Stimulated activated CD4-positive, alpha-beta T cell treated with anti-CD3 and anti-CD28 coated beads, Interleukin-12 subunit alpha, Interleukin-12 subunit beta, amount 100 ng/mL, for 4 hours (primary cell): ENCODE data around the gene CCDC40.
A peak's percentile ranks its signal among the peaks of the same experiment; 100 is the strongest.
"Not testable (repeated sequence)": the region's sequence is repeated elsewhere in the genome, so short reads cannot be mapped to it uniquely, and the experiment has no call there.

Source experiments
- DNase-seq: peaks from one replicate; pipeline ENCODE4 v3.0.0-alpha.2; 2020

The CCDC40 gene

DNA sequence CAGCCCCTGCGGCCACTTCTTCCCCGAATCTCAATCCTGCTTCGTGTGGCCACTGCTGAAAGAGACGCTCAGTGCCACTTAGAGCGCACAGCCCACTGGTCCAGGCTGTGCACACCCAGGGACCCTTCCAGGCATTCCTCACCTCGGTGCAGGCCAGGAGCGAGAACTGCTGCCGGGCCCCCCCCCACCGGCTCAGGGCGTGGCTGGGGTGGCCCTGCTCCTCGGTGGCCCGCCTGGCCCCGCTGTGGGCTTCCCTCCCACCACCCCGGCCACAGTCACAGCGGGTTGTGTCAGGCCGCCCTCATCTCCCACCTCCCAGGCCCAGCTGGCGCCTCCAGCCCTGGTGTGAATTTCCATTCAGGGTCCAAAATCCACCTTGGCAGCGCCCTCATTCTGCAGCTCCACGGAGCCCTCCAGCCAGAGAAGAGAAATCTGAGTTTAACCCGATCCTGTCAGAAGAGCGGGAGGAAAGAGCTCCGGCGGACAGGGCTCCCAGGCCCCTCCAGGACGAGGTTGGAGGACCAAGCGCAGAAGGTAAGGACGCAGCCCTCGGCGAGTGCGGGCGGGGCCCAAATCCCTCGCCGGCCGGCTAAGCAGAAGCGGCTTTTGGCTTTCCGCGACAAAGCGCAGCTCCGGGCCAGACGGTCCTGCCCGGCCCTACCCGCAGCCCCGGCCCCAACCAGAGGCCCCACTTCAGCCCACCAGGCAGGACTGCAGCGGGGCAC, 12.8 kb upstream of the CCDC40 start:
- no peak for DNase-seq

DNA sequence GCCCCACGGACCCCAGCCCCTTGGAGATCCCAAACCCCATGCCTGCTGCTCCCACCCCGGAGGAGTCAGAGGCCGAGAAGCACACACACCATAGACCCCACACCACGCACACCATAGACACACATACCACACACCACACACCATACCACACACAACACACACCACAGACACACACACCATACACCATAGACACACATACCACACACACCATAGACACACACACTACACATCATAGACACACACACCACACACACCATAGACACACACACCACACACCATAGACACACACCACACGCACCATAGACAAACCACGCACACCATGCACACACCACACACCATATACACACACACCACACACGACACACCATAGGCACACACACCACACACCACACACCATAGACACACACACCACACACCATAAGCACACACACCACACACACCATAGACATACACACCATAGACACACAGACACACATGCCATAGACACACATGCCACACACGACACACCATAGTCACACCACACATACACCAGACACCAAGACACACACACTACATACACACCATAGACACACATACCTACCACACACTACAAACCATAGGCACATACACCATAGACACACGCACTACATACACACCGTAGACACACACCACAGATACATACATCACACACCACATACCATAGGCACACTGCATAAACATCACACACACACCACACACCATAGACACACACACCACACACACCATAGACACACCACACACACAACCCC, 12.1 kb upstream of the CCDC40 start:
- no peak for DNase-seq

DNA sequence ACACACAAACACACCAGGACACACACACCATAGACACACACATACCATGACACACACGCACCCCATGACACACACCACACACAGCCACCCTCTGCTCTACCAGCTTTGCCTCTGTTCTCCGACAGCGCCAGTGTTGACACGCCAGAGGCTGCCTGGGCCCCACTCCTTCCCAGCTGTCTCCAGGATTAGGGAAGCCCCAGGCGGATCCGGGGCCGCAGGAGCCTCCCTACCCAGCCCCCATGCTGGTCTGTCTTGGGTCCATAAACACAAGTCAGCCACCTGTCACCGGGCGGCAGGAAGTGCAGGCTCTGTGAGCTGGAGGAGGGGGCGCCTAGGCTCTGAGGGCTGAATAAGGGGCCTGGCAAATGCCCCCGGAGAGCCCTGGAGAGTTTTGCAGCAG, 11.3 kb upstream of the CCDC40 start:
- DNase-seq, result no peak

DNA sequence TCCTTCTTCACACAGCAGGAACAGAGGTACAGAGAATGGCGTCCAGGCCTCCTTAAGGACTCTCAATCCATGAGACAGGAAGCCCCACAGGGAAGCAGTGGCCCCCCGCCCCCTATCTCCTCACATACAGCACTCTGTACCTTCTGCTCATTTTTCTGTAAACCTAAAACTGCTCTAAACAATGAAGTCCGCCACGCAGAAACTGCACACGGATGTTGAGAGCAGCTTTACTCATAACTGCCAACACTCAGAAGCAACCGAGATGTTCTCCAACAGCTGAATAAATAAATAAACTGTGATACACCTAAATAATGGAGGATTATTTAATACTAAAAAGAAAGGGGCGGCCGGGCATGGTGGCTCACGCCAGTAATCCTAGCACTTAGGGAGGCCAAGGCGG, 10.6 kb upstream of the CCDC40 start:
- no peak for DNase-seq

DNA sequence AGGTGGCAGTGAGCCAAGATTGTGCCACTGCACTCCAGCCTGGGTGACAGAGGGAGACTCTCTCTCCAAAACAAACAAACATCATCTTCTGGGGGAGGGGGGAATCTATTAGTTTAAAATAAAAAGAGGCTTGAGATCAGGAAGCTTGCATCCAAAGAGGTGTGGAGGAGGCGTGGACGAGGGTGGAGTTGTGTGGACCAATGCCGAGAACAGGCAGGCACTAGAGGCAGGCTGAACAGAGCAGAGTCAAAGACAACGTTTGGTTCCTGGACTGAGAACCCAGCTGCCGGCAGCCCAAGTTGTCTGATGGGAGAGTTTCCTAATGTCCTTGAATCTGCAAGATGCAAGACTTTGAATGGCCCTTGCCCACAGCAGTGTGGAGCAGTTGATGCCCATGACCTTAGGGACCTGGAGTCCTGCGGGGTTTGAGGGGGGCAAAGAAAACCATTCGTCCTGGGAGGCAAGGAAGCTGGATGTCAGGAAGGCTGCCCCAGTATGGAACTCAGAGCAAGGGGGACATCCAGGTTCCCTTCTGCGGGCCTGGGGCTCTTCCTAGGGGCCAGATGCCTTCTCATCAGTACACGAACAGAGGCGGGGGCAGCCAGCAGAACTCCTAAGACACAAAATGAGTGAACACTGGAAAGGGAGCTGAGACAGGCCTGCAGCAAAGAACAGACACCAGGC, 9.9 kb upstream of the CCDC40 start:
- no peak for DNase-seq

DNA sequence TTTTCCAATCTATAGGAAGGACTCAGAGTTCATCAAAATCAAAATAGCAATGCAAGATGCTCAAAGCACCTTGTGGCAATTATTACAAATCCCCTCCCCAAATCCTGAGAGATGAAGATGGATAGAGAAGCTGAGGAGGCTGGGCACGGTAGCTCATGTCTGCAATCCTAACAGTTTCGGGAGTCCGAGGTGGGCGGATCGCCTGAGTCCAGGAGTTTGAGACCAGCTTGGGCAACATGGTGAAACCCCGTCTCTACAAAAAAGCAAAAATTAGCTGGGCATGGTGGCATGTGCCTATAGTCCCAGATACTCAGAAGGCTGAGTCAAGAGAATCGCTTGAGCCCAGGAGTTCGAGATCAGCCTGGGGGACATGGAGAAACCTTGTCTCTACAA, 9.4 kb upstream of the CCDC40 start:
- DNase-seq, result no peak

DNA sequence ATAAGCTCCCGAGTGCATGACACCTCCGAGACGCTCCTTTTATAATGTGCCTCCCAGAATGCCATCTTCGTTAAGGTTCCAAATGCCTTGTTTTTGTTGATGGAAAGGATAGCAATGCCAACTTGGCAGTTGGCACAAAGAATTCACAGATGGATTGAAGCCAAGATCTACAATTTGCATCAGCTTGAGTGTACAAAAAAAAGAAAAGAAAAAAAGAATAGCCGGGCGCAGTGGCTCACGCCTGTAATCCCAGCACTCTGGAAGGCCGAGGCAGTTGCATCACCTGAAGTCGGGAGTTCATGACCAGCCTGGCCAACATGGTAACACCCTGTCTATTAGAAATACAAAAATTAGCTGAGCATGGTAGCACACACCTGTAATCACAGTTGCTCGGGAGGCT, 8.4 kb upstream of the CCDC40 start:
- DNase-seq, result no peak

DNA sequence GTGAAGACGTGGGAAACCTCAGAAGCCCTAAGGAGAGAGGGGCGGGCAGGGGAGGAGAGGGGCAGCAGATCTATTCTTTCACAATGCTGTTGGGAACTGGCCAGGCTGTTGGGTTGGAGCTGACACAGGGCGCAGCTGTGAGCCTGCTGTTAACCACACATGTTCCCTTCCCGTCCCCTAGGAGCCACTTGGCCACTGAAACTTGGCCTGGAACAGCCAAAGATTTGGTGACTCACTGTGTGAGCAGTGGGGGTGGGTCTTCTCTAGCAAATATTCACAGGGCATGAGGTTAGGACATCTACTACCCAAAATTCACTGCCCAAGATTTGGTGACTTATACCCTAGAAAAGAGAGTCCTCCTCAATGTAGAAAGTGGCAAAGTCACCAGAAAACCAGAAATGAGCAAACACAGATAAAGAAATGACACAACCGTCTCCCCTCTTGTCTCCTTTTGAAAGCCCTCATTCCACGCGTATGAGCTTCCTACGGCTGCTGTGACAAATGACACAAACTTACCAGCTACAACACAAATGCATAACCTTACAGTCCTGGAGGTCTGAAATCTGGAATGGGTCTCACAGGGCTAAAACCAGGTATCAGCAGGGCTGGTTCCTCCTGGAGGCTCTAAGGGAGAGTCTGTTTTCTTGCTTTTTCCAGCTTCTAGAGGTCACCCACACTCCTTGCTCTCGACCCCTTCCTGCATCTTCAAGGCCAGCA, 7.0 kb upstream of the CCDC40 start:
- no peak for DNase-seq

DNA sequence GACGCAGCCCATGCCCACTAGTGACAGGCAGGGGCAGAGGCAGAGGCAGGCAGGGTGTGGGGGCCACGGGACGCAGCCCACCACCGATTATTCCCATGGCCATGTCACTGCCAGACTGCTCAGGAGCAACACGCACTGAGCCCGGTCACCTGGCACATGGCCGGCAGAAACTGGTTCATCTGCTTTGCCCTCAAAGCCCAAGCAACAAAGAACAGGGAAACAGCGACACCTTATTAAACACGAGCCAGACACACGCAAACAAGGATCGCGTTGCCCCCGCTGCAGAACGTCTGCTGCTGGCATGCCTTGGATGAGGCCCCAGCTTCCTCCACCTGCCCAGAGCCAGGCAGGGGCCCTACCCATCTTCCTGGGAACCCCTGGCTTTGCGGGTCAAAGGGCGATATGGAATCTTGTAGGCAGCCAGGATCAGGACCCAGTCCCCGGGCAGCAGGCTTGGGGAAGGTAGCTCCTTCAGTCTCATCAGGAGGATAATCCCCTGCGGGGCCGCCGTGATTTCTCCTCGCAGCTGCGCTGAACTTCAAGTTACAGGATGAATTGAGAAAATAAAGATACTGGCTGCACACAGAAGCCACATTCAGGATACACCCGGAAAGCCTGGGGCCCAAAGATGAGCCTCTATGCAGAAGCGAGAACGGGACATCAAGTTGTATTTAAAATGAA, 5.6 kb upstream of the CCDC40 start:
- no peak for DNase-seq

DNA sequence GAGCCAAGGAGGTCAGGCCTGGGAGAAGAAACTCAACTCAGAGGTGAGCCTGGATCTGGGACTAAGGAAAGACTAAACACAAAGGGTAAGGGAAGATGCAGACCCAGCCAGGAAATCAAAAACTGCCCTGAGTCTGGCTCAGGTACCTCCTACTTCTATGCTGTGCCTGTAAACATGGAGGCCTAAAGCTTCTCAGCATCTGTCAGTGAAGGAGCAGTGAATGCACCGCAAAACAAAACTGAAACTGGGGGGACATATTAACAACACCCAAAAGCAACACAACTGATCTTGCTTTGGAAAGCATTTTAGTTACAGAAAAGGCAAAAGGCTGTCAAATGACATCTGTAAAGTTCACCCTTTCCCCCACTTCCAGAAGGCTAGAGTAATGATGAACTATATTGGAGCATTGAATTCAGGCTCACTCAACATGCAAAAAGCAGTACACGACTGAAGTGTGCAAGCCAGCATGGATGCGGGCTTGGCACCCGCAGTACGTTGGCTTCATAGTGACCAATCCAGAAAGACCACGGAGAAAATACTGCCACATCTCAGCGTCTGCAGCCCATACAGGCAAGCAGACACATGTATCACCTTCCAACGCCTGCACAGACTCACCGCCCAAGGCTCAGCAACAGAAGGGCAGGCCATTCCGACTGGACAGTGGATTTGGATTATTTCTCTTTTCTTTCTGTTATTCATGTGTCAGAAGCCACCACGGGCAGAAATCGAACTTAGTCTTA, 4.6 kb upstream of the CCDC40 start:
- DNase-seq, result no peak

DNA sequence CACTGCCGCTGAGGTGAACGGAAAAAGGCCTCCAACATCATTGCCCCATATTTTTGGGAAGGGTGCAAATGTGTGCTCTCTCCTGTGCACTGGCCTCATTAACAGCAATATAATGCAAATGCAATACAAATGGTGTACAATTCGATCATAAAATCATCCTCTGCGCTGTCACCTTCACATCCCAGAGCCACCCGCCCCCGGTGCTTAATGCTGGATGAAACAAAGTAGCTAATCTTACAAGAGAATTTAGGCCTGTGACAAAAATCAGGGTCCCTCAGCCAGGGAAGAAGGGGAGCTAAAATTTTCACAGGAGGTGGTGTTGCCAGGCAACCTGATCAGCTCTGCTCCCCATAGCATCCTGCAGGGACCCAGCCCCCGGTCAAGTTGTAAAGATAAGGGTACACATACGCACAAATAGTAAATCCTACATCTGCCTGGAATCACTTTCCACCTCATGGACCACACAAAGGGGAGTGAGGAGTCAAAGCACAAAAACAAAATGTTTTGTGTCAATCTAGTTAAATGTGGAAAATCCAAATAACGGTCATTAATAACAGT, 3.7 kb upstream of the CCDC40 start:
- no peak for DNase-seq

DNA sequence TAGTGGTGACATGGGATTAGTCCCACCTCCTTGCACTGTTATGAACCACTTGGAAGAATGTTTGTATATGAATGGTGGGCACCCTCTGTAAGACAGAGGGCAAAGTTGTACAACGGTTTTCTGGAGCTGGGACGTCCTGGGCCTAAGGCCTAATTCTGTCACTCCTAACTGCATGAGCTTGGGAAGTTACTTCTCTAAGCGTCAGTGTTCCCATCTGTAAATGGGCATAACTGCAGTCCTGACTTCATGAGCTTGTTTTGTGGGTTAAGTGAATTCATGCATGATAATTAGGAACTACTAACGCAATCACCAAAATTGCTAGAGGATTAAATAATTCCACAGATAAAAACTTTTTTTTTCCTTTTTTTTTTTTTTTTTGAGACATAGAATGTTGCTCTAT, 2.6 kb upstream of the CCDC40 start:
- DNase-seq, result no peak

DNA sequence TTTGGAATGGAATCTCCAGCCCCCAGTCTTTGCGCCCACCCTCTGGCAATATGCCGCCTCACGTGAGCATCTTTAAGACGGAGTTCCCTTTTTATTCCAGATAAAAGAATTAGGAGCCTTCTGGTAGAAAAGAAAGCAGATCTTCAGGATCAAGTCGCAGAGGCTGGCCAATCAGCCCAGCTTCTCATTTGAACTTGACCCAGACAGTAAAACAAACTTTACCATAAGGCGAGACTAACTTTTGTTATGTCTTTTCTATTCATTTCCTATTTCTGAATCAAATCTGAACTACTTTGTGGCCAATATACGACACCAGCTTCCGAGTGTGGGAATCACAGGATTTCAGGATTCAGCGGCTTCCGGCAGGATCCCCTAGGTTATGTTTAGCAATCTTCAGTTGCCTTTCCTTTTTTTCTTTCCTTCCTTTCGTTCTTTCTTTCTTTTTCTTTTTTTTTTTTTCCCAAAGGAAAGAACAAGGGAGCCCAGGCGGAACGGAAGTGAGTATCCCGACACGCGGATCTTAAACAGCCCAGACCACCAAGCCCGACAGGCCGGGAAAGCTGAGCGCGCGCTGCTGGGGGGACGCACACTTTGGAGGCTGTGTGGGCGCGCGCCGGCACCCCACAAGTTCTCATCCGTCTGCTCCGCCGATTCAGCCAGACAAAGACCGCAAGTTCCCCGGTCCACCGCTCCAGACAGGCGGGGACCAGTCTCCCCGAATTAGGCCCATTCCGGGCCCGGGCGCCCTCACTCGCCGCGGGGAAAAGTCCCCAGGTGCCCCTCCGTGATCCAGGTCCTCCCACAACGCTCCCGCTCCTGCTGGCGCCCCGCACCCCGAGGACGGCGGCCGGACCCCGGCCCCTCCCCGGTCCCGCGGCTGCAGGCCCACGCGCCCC, 1.4 kb upstream of the CCDC40 start:
- peak; percentile 24 for DNase-seq

DNA sequence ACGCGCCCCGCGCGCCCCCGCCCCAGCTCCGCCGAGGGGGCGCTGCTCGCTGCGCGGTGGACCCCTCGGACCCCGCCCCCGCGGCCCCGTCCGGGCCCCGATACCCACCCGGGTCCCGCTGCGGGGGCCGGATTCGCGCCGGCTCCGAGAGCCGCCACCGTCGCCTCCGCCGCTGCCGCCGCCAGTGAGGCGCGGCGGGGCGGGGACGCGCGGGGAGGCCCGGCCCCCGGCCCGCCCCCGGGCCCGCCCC, 830 bp upstream of the CCDC40 start, which contains the start of gene TBC1D16:
Gene TBC1D16 (minus strand): TSS at position 186 of the 250 bp plus-strand sequence. CDS start 22,325 bp downstream, outside the sequence.
- no peak for DNase-seq

DNA sequence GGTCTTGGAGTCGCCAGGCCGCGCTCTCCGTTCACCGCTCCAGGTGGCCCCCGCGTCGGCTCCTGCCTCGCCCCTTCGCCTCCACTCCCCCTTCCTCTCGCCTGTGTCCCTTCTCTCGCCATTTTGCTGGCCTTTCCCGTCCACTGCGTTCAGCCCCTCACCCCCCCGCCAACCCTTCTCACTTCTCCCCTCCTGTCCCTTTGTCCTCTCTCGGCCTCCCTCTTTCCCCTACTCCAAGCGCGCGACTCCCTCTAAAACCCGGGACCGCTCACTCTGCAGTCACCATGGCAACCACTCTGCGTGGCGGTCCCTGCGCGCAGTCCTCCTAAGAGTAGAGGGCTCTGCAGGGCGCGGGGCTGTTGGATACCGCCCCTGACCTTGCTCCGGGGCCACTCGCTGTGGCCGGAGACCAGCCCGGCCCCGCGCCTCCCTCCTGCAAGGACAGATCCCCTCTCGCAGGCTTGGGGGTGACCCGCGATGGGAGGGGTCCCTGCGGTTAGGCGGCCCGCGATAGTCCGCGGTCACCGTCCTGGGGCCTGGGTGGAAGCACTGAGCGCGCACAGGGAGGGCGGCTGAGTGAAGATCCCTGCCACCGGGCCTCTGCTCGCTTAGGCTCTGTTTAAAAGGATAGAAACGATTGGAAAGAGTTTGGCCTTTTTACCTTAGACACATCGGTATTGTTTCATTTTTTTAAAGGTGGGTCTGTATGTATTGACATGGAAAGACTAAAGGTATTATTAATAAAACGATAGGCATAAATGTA, 454 bp downstream of the CCDC40 start:
- peak; percentile 8 for DNase-seq

DNA sequence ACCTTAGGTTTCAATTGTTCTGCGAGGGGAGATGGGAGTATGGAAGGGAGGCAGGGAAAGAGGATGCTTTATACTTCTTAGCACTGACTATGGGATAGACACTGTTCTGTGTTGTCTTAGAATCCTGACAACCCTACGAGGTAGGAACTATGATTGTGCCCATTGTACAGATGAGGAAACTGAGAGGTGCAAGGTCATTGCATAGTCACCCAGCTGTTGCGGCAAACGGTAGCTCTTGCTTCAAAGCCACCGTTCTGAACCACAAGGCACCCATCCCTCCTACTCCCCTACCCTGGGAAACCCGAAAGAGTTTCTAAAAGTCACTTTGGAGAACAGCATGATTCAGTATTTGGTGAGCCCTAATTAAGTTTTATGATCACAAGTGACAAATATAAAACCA, 7.5 kb downstream of the CCDC40 start:
- DNase-seq, result no peak

DNA sequence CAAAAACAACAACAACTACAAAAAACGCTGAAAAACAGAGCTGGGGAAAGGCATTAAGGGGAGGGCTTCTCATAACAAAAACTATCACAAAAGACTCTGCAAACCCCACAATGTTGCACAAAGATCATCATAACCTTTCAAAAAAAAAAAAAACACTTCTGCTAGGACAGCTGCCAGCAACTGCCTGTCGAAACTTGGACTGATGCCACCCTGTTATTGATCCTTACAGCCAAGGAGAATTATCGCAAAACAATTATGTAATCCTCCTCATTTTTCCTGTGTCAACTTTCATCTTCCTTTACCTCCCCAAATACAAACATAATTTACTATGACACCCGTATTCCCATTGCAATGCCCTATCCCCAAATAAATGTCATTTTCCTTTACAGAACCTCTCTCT, 9.3 kb downstream of the CCDC40 start:
- DNase-seq, result no peak

DNA sequence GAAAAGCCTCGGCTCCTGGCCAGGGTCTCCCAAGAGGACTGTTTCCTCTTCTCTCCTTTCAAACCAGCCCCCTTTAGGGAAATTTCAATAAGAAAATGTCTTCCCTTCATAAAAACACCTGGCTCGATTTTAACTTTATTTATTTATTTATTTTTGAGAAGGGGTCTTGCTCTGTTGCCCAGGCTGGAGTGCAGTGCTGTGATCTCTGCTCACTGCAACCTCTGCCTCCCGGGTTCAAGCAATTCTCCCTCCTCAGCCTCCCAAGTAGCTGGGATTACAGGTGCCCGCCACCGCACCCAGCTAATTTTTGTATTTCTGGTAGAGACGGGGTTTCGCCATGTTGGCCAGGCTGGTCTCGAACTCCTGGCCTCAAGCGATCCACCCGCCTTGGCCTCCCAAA, 10.3 kb downstream of the CCDC40 start:
- DNase-seq, result not testable (repeated sequence)

DNA sequence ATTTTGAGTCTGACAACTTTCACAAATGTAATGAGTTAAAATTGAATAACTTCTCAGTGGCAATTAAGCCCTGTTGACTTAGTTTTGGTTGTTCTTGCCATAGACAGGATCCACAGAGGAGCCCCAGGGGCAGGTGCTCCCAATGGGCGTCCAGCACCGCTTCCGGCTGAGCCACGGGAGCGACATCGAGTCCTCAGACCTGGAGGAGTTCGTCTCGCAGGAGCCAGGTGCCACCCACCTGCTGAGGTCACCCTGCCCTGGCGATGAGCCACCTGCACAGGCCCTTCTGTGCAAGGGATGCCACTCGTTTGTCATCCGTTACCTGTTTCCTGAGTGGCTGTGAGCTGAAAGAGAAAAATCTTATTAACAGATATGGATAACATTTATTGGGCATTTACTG, 10.7 kb downstream of the CCDC40 start:
- DNase-seq, result no peak

DNA sequence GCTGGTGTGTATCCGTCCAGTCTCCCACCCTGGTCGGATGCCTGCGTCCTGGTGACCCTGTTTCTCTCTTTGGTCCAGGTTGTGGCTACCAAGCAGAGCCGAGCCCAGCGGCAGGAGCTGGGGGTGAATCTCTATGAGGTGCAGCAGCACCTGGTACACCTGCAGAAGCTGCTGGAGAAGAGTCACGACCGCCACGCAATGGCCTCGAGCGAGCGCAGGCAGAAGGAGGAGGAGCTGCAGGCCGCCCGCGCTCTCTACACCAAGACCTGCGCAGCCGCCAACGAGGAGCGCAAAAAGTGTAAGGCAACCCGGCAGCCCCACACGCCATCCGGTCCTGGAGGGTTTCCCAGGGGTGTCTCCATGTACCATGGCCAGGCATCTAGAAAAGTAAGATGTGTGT, 13.5 kb downstream of the CCDC40 start:
- no peak for DNase-seq
